NCI-H1930 (cell line): ENCODE results near the gene SMG5.
A peak's percentile ranks its signal among the peaks of the same experiment; 100 is the strongest.
"Not testable (repeated sequence)": the region's sequence is repeated elsewhere in the genome, so short reads cannot be mapped to it uniquely, and the experiment has no call there.

Experiments used
- DNase-seq, 2 experiments: peaks; one replicate each; lab custom pipeline; 2025; lab: John Stamatoyannopoulos, UW

SMG5 gene

GRCh38 chr1:156282479-156283222, at the start of gene SMG5:
Gene SMG5, minus strand, starts transcription at chr1:156282825. Its CDS starts 145 bp downstream, at chr1:156282680.
- DNase-seq = peak; percentile 95 to 97

DNA sequence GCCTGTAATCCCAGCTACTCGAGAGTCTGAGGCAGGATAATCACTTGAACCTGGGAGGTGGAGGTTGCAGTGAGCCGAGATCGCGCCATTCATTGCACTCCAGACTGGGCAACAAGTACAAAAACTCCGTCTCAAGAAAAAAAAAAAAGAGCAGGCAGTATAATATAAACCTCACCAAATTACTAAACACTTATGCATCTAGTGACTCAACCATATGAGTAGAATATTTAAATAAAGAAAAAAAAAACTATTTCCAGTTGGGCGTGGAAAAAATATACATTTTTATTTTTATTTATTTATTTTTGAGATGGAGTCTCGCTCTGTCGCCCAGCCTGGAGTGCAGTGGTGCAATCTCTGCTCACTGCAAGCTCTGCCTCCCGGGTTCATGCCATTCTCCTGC, 40.6 kb upstream of the SMG5 start:
- DNase-seq = not testable (repeated sequence)

DNA sequence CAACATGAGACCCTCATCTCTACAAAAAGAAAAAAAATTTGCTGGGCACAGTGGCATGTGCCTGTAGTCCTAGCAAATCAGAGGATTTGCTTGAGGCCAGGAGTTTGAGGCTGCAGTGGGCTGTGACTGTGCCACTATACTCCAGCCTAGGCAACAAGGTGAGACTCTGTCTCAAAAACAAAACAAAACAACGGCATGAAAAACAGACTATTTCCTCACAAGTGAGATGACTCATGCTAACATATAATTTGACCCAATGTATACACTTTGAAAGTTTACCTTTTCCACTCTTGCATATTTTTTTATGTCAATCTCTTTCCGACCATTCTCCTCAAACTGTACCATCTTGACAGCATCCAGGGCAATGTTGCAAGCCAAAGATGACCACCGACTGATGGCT, 37.9 kb upstream of the SMG5 start:
- no peak for DNase-seq

GRCh38 chr1:156319664-156320063, 37.0 kb upstream of the SMG5 start:
- DNase-seq = no peak

DNA sequence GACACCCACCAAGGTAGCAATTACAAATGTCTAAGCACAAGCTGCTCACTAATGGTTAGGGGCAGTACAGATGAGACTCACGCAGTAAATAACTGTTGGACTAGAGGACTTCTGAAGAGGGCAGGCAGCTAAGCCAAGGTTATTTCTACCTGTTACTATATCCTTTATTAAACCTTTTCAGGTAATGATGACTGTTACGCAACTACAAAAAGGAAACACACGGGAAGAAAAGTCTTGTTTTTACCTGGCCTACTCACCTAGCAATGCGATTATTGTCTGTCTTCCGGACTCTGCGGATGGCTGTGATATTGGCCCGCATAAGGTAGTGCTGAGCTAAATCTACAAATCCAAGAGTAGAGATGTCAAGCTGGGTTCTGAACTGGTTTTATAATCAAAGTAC, 34.3 kb upstream of the SMG5 start:
- DNase-seq = no peak

DNA sequence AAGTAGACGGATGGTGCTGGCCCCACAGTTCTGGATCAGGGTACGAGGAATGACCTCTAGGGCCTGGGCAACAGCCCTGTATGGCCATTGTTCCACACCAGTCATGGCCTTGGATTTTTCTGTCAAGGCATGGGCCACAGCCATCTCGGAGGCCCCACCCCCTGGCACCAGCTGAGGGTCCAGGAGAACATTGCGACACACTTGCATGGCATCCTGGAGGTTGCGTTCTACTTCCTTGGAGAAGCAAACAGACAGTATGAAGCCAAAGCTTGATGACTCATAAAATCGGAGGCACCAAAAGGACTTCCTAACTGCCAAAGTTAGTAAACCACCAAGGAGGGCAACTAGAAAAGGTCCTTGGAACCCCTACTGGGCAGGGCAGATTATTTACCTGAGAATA, 28.3 kb upstream of the SMG5 start:
- no peak for DNase-seq

GRCh38 chr1:156308078-156308477, 25.5 kb upstream of the SMG5 start:
- no peak for DNase-seq

GRCh38 chr1:156305215-156305614, 22.6 kb upstream of the SMG5 start:
- no peak for DNase-seq

GRCh38 chr1:156303241-156303640, 20.6 kb upstream of the SMG5 start:
- DNase-seq = no peak

GRCh38 chr1:156298852-156299357, 16.3 kb upstream of the SMG5 start, which contains the start of gene VHLL:
Gene VHLL, minus strand, starts transcription at chr1:156299307. Its CDS starts 118 bp downstream, at chr1:156299189.
- DNase-seq = no peak

- DNase-seq = peak; percentile 16 to 30
These were observed 12.8 kb upstream of the SMG5 start, which contains the start of gene GLMP for GRCh38 chr1:156295391-156295947. Gene GLMP, minus strand, starts transcription at chr1:156295679. Its CDS starts 34 bp downstream, at chr1:156295645.

DNA sequence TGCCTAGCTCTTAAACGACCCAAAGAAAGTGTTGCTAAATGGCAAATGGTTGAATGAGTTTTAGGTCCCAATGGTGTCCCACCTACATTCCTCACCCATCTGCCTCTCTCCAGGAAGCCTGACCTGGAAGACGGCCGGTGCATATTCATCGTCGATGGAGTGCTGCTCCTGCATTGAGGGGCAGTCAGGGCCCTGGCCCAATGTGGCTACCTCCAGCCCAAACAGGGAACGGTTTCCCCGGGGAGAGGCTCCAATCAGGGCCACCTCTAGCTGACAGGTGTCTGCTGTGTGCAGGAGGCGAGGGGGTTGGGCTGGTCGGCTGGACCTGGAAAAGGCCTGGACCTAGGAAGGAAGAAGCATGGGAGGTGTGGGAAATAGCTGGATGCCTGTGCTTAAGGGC, 11.3 kb upstream of the SMG5 start:
- DNase-seq = no peak

DNA sequence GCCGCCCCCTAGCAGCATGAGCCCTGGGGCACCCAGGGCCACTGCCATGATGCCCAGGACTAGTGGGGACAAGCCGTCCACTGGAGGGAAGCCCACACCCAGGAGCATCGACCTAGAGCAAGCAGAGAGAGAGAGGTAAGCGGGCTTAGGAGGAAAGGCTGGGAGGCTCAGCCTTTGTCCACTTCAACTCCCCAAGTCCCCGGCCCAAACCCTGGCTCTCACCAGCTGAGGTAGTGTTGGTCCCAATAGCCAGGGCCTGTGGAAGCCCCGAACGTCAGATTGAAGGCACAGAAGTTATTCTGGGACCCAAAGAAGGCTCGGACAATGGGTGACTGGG, 10.4 kb upstream of the SMG5 start:
- DNase-seq = no peak

GRCh38 chr1:156291226-156292061, 8.8 kb upstream of the SMG5 start:
- no peak for DNase-seq

GRCh38 chr1:156289857-156290256, 7.2 kb upstream of the SMG5 start:
- DNase-seq = no peak

DNA sequence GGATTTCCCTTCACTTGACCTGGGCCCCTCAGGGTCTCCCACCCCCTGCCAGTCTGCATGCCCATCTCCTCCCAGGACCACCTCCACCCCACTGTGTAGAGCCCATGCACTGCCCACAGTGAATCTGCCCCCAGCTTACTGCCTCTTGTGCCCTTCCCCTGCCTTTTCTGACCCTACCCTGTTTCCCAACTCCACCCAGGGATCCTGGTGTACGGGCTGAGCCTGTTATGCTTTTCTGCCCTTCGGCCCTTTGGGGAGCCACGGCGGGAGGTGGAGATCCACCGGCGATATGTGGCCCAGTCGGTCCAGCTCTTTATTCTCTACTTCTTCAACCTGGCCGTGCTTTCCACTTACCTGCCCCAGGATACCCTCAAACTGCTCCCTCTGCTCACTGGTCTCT, 3.4 kb upstream of the SMG5 start:
- no peak for DNase-seq

GRCh38 chr1:156285437-156285836, 2.8 kb upstream of the SMG5 start:
- DNase-seq = no peak

DNA sequence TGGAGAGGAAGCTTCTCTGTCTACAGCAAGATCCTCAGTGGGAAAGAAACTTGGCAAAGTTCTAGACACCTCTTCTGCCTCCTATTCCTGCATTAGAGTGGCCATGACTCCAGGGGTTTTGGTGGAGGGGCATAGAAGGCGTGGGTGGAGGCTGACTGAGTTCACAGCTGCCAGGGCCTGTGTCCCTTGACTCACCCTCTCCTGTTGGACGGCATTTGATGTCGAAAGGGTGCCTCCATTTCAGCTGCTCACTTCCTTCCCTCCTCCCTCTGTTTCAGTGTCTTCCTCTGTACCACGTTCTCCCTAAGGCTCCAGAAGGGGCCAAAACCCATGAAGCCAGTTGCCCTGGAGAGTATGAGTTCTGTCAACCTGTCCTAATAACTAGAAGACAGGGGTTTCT, 2.1 kb upstream of the SMG5 start:
- no peak for DNase-seq

- no peak for DNase-seq
These were observed 1.5 kb upstream of the SMG5 start, which contains the start of gene TMEM79 for GRCh38 chr1:156284112-156284511. Gene TMEM79, plus strand, starts transcription at chr1:156284325. Its CDS starts 902 bp downstream, at chr1:156285227.

DNA sequence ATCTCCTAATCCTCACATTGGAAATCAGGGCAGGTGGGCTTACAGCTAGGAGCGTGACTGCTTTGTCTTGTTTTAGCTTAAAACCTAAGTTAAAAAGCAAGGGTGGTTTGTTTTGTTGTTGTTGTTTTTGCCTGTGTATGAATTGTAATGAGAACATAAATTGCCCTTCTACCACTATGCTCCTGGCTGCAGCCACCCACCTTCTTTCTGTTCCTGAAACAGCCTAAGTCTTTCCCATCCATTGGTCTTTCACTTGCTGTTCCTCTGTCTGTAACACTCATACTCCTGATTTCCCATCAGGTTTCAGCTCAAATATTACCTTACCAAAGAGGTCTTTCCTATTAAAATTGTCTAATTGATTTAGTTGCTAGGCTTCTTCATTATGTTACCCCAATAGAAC, 896 bp upstream of the SMG5 start:
- no peak for DNase-seq

DNA sequence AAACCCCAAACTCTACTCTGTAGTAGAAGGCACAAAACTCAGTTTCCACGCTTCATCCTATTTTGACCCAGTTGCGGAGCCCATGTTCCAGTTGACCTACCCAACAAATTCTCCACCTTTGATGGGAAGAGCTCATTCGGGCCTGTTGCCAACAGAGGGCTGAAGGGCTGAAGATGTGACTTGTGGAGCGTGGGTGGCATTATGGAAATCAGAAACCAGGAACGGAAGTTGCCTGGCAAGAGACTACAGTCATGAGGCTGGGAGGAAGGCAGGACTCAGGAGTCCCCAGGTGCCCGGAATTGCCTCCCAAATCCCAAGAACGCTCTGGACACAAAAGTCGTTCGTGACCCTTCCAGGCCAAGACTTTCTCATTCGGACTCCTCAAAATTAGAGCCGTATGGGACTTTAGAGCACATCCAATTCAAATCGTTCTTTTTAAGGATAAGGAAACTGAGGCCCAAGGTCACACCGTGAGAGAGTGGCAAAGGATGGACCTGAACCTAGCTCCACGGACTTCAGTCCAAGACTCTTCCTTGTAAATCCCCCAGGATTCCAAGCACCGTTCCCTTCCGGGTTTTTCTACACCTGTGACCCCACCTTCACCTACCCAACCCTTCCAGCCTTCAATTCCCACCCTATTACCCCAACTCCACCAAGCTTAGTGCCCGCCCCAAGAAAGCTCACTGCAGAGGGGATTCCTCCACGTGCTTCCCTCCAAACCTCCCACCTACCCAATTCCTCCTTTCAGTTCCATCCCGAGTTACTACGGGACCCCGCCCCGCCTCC, 739 bp downstream of the SMG5 start:
- DNase-seq = peak in 1 of 2 experiments; percentile 8

DNA sequence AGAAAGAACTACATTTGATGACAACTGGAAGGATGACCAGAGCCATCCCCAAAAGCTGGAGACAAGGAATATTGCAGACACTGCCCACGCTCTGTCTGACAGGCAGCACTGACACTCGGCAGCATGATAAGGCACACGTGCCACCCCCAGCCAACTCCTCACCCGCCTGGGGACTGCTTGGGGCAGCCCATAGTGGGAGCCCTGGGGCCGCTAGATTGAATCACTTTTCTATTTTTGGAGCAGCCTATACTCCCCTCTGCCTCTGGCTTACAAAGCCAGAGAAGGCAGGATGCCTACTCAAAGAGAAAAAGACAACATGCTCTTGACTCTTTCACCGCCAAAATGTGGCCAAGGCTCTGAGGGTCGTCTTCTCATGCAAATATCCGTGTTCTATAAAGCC, 1.3 kb downstream of the SMG5 start:
- no peak for DNase-seq
